ENCODE measurements around the gene L3MBTL4.
A peak's percentile ranks its signal among the peaks of the same experiment; 100 is the strongest.

L3MBTL4 gene

DNA sequence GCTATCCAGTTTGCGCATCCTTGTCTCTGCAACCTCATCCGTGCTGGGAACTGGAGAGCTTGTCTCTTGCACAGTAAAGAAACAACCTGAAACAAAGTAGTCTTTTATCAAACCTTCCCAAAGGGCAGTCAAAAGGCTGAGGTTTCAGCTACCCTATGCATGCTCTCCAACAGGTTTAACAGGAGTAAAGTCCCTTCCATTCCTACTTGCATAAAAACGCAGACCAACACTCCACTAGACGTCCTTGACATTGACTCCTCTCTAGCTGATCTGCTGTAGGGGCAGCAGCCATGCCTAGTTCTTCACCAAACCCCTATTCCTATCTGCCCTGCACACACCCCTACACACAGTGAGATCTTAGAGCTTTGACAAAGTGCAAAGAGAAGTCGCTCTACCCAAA lies 41.5 kb downstream of the L3MBTL4 start:
- no peak for DNase-seq
- H3K36me3 ChIP-seq, result no peaks in the 10 kb centered on the region
- TF ChIP-seq, protein P1, sequence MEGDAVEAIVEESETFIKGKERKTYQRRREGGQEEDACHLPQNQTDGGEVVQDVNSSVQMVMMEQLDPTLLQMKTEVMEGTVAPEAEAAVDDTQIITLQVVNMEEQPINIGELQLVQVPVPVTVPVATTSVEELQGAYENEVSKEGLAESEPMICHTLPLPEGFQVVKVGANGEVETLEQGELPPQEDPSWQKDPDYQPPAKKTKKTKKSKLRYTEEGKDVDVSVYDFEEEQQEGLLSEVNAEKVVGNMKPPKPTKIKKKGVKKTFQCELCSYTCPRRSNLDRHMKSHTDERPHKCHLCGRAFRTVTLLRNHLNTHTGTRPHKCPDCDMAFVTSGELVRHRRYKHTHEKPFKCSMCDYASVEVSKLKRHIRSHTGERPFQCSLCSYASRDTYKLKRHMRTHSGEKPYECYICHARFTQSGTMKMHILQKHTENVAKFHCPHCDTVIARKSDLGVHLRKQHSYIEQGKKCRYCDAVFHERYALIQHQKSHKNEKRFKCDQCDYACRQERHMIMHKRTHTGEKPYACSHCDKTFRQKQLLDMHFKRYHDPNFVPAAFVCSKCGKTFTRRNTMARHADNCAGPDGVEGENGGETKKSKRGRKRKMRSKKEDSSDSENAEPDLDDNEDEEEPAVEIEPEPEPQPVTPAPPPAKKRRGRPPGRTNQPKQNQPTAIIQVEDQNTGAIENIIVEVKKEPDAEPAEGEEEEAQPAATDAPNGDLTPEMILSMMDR (IDR thresholded peaks at IDR 0.05; ENCODE audit: low read depth, low read length), result no peak
- no peaks in the 10 kb centered on the region for H3K27me3 ChIP-seq
- H3K9me3 ChIP-seq, result no peaks in the 10 kb centered on the region
- no peaks in the 10 kb centered on the region for H3K4me1 ChIP-seq
- H3K4me3 ChIP-seq (ENCODE audit: low read depth, low read length), result no peak overlapping the region

DNA sequence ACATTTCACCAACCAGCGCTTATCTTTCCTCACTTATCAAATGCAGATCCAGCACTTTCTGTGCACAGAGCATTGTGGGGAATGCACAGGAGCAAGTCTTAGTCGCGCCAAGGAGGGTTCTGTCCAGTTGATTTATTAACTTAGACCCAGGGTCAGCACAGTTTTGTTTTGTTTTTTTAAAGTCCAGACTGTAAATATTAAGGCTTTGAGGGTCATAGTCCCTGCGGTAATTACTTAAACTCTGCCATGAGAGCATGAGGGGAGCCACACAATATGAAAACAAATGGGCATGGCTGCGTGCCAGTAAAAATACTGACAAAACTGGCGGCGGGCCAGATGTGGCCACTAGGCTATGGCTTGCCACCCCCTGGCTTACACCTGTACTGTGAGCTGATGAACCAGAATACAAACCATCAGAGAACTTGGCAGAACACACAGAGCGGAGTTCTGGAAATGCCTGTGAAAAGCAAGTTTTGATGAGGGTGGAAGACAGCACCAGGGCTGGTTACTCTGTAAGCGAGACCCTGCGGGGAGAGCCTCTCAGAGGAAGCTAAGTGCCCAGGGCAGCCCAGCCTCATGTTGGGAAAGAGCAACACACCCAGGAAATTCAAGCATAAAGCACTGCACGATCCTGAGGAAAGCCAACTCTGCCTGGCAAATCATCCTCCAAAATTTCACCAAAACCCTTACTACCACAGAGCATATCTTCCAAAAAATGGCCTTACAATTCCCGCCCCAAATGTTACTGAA lies 43.6 kb downstream of the L3MBTL4 start:
- Histone ChIP-seq H3K9me3 (no peaks in the 10 kb centered on the region), H3K27me3 (no peaks in the 10 kb centered on the region), H3K4me3 (ENCODE audit: low read depth, low read length) (no peak overlapping the region), H3K4me1 (no peaks in the 10 kb centered on the region), H3K36me3 (no peaks in the 10 kb centered on the region)
- TF ChIP-seq, protein P1 (IDR thresholded peaks at IDR 0.05; ENCODE audit: low read depth, low read length), result no peak
- no peak for DNase-seq

DNA sequence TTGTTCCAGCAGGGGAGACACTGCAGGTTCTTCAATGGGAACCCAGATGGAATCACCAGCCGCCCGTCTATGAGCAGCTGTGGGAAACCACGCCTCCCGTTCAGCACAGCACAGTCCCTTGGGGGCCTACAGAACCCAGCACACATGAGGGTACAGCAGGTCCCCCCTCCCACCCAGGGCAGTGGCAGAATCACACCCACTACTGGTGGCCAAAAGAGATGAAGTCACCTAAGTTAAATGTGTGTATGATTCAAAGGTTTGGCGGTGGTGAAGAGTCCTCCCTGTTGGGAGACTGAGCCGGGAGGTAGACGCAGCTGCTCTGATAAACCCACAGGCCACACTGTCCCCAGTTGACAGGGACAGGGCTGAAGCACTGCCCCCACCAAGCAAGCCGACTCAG lies 44.3 kb downstream of the L3MBTL4 start:
- TF ChIP-seq, protein P1 (IDR thresholded peaks at IDR 0.05; ENCODE audit: low read depth, low read length), result no peak
- Histone ChIP-seq H3K4me3 (ENCODE audit: low read depth, low read length) (no peak overlapping the region), H3K36me3 (no peaks in the 10 kb centered on the region), H3K4me1 (no peaks in the 10 kb centered on the region), H3K27me3 (no peaks in the 10 kb centered on the region), H3K9me3 (no peaks in the 10 kb centered on the region)
- DNase-seq, result peak; percentile 15

DNA sequence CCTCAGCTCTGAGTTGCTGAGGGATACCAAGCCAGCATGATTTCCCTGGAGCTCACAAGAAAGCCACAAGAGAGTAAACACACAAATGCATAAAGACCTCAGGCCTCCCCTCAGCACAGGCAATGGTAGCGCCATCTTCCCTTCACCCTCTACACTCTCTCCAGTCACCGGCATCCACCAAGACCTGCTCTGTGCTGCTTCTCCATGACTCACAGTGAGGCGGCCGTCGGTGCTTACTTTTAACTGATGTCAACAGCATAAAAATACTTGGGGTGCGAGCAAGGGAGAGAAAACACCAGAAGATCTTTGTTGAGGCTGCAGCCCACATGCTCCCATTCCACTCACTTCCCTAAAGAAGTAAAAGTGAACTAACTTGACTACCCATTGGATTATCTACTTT lies 46.7 kb downstream of the L3MBTL4 start:
- Histone ChIP-seq H3K9me3 (no peaks in the 10 kb centered on the region), H3K27me3 (no peaks in the 10 kb centered on the region), H3K36me3 (no peaks in the 10 kb centered on the region), H3K4me3 (ENCODE audit: low read depth, low read length) (no peak overlapping the region), H3K4me1 (no peaks in the 10 kb centered on the region)
- DNase-seq, result no peak
- TF ChIP-seq, protein P1 (IDR thresholded peaks at IDR 0.05; ENCODE audit: low read depth, low read length), result no peak

DNA sequence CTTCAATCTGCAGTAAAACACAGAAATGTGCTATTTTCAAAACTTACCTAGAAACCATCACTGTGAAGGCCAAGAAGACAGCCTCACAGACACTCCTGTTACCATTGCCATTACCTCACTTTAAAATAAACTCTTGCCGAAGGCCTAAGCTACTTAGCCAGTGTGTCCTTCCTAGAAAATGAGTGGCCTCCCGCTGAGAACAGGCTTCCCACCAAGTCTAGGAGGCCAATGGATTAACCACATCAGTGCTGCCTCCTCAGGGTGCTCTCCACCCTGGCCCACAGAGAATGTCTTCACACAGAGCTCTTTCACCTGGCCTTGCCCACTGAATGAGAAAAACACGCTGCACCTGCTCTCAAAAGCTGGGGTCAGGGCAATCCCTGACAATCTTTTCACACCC lies 47.5 kb downstream of the L3MBTL4 start:
- Histone ChIP-seq H3K9me3 (no peaks in the 10 kb centered on the region), H3K27me3 (no peaks in the 10 kb centered on the region), H3K4me3 (ENCODE audit: low read depth, low read length) (no peak overlapping the region), H3K36me3 (no peaks in the 10 kb centered on the region), H3K4me1 (no peaks in the 10 kb centered on the region)
- TF ChIP-seq, protein P1 (IDR thresholded peaks at IDR 0.05; ENCODE audit: low read depth, low read length), result no peak
- DNase-seq, result no peak

DNA sequence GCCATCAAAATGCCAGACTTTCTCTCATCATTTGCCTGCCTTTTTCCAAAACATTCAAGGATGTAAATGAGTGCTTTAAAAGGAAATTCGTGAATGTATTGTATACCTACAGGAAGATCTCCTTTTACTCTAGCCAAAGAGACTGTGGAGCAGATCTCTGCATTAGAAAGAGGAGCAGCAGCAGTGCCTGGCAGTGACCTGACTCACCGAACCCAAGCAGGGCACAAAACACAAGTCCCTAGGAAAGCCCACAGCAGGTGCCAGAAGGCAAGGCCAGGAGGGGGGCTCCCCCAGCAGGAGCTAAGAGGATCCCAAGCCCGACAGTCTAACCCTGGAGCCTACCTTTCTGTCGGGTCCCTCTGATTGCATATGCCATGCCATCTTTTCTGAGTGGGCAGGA lies 47.9 kb downstream of the L3MBTL4 start:
- DNase-seq, result no peak
- no peak overlapping the region for H3K4me3 ChIP-seq (ENCODE audit: low read depth, low read length)
- H3K27me3 ChIP-seq, result no peaks in the 10 kb centered on the region
- H3K36me3 ChIP-seq, result no peaks in the 10 kb centered on the region
- no peaks in the 10 kb centered on the region for H3K4me1 ChIP-seq
- TF ChIP-seq, protein P1 (IDR thresholded peaks at IDR 0.05; ENCODE audit: low read depth, low read length), result no peak
- no peaks in the 10 kb centered on the region for H3K9me3 ChIP-seq
